H1 (cell line): ENCODE measurements around the gene CFAP61.

ENCODE experiments used
- BRCA1 ChIP-seq: IDR thresholded peaks from 2 replicates; pipeline ENCODE4 v1.6.1; 2012; ENCODE audit warnings: low read depth, low read length, improper control_type of control experiment
- CEBPB ChIP-seq: IDR thresholded peaks from 2 replicates; pipeline ENCODE4 v1.6.1; 2012; ENCODE audit warnings: low read depth, low read length
- CTCF ChIP-seq, 3 experiments: IDR thresholded peaks; 1 replicate in 2 of 3; 2 replicates in 1 of 3; pipeline versions ENCODE4 v1.5.1 to v1.6.1; 2011; ENCODE audit warnings: low read length in 3 of 3, mild to moderate bottlenecking in 3 of 3, inconsistent platforms in 2 of 3, low read depth in 1 of 3, moderate library complexity in 1 of 3; ENCODE audit not compliant: insufficient read depth in 1 of 3; ENCODE audit errors: control extremely low read depth in 1 of 3
- HDAC6 ChIP-seq: IDR thresholded peaks from one replicate; pipeline ENCODE4 v1.7.1; 2012; ENCODE audit warnings: low read depth, mild to moderate bottlenecking, inconsistent platforms, low read length, moderate library complexity
- POLR2A ChIP-seq, 2 experiments: IDR thresholded peaks; 1 replicate in 1 of 2; 2 replicates in 1 of 2; pipeline ENCODE4 v1.6.1; 2011; ENCODE audit warnings: low read depth in 2 of 2, low read length in 2 of 2, mild to moderate bottlenecking in 2 of 2; ENCODE audit errors: control extremely low read depth in 1 of 2
- POLR2AphosphoS5 ChIP-seq: IDR thresholded peaks from 2 replicates; pipeline ENCODE4 v1.6.1; 2011; ENCODE audit warnings: low read depth, low read length

DNA sequence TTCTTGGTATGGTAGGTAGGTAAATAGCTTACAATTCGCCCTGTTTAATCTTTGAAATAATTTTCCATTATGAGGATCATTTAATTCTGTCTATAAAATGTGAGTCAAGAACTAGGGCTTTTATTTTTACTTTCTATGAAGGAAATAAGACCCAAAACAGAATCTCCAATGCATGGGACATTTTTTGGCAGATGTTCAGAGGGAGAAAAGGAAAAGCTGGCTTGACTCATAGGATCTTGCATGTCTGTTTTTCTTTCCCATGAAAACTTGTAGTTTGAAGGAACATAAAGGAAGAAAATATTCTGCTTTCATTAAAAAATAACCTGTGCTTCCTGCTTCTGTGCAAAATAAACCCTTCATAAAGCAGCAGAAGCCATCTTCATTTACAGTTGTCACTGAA lies 172.5 kb downstream of the CFAP61 start:
- TF ChIP-seq POLR2AphosphoS5 (no peak), CTCF (IDR thresholded peaks at IDR 0.05; ENCODE audit: control extremely low read depth in 1 of 3, insufficient read depth in 1 of 3, low read depth in 1 of 3, low read length in 3 of 3) (no peak), CEBPB (no peak), BRCA1 (no peak), POLR2A (IDR thresholded peaks at IDR 0.05; ENCODE audit: control extremely low read depth in 1 of 2, low read depth in 2 of 2, low read length in 2 of 2) (no peak), HDAC6 (no peak)
